Left kidney (tissue), 2 donors: ENCODE results near the gene BORCS6. TPM values are rescaled to one million over a fixed set of nuclear protein-coding genes. Genes with fewer than 3 reads are reported as not detected.

Experiments
- DNase-seq: peaks from one replicate; pipeline ENCODE4 v3.0.0-alpha.2; 2013
- polyA plus RNA-seq: library from polyadenylated mRNA; unstranded; fragments of 120-200 nt; gene quantifications from one replicate; pipeline ENCODE4 v1.2.1, GENCODE V29; 2013; ENCODE audit not compliant: insufficient read length

Gene BORCS6
- polyA plus RNA-seq, 1 donor, result 2.8 TPM

DNA sequence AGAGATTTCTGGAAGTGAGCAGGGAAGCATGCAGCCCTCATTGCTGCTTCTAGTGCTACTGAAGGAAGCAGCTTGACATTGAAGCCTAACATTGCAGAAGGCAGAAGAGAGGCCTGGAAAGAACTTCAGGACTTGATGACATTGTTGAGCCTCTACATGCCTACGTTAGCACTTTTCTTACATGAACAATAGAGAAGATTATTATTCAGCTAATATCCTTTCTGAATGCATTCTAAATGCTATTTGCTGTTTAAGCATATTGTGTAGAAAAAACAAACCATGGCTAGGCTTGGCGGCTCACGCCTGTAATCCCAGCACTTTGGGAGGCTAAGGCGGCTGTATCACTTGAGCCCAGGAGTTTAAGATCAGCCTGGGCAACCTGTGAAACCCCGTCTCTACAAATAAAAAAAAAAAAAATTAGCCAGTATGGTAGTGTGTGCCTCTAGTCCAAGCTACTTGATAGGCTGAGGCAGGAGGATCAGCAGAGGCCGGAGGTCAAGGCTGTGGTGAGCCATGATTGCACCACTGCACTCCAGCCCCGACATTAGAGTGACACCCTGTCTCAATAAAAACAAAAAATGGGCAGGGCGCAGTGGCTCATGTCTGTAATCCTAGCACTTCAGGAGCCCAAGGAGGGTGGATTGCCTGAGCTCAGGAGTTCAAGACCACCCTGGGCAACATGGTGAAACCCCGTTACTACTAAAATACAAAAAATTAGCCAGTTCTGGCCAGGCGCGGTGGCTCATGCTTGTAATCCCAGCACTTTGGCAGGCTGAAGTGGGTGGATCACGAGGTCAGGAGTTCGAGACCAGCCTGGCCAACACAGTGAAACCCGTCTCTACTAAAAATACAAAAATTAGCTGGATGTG lies 22.6 kb upstream of the BORCS6 start:
- no peak for DNase-seq

DNA sequence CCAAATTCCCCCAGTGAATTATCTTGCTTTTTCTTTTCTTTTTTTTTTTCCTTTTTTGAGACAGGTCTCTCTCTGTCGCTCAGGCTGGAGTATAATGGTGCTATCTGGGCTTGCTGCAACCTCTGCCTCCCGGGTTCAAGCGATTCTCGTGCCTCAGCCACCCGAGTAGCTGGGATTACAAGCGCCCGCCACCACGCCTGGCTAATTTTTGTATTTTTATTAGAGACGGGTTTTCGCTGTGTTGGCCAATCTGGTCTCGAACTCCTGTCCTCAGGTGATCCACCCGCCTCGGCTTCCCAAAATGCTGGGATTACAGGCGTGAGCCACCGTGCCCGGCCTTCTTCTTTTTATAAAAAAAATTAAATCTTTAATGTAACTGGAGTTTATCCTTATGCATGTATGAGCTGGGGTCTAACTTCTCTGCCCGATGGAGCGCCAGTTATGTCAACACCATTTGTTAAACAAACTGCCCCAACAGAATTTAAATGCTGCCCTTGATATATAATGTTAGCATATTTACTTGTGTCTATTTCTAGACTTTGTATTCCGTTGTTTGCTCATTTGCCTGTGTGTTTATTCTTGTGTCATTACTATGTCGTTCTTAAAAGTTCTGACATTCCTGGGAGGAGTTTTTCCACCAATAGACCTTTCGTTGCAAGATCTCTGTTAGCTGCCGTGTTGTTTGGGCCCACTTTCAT lies 20.9 kb upstream of the BORCS6 start:
- no peak for DNase-seq

DNA sequence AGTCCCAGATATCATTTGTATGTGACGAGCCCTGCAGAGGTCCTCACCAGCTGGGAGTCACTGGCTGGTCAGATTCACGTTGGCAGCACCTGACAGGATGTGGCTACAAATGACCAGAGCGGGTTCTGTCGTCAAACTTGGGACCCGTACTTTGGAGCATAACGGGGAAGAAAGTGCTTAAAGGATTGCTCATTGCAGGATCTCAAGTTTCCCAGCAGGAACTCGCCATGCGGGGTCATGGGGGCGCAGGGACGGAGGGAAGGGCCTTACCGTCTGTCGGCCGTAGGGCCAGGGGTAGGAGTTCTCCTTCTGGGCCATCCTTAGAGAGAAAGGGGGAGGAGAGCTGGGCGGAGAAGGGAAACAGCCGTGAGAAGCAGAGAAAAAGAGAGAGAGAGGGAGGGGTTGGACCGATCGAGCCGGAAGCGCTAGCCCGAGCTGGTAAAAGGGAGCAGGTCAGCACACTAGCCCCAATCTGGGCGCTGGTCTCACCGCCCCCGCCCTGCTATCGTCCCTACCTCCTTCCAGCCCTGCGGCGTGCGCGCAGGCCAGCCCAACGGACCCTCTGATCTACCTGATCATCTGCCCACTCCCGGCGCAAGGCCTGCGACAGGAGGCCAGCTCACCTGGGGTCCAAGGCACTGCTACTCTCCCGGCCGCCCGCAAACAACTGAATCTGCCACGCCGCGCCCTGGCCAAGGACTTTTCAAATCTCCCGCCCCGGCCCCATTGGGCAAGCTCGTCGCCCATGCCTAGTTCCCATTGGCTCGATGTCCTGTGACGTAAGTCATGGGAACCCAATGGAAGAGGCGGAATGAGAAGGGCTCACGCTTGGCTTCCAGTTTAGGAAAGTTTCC lies 20.2 kb upstream of the BORCS6 start, which contains the start of gene AURKB:
AURKB (minus strand) TSS at position 669 of the 854 bp plus-strand sequence; CDS start at position 318, 351 bp downstream.
- DNase-seq, result peak; percentile 98

DNA sequence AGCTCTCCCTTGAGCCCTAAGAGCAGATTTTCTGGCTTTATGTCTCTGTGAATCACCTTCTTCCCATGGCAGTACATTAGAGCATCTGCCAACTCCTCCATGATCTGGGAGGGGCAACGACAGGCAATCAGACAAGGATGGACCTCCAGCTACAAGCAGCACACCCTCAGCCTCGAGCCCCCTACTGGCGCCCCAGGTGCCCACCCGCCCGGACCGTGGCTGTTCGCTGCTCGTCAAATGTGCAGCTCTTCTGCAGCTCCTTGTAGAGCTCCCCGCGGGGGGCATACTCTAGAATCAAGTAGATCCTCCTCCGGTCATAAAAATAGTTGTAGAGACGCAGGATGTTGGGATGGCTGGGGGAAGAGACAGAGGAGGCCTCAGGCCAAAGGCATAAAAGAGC lies 16.6 kb upstream of the BORCS6 start:
- no peak for DNase-seq

DNA sequence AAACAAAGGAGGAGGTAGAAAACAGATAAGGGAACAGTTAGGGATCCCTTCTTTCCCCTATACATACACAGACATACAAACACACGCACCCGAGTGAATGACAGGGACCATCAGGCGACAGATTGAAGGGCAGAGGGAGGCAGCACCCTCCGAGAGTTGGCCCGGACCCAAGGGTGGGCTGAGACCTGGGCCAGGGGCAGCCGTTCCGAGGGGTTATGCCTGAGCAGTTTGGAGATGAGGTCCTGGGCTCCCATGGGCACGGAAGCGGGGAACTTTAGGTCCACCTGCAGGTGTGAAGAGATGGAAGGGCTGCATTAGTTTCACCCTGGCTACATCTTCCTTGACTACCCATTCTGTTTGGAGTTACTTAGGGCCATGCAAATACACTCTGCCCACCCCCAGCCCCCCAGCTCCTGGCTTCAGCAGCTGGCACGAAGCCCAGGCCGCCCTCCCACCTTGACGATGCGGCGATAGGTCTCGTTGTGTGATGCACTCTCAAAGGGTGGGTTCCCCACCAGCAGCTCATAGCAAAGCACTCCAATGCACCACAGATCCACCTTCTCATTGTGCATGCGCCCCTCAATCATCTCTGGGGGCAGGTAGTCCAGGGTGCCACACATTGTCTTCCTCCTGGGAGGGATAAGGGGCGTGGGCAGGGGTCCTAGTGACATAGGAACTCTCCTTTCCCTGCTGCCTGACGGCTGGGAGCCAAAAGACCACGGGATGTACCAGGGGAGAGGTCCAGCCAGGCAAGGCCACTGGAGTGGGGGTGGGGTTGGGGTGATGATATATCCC lies 15.0 kb upstream of the BORCS6 start:
- DNase-seq, result no peak

DNA sequence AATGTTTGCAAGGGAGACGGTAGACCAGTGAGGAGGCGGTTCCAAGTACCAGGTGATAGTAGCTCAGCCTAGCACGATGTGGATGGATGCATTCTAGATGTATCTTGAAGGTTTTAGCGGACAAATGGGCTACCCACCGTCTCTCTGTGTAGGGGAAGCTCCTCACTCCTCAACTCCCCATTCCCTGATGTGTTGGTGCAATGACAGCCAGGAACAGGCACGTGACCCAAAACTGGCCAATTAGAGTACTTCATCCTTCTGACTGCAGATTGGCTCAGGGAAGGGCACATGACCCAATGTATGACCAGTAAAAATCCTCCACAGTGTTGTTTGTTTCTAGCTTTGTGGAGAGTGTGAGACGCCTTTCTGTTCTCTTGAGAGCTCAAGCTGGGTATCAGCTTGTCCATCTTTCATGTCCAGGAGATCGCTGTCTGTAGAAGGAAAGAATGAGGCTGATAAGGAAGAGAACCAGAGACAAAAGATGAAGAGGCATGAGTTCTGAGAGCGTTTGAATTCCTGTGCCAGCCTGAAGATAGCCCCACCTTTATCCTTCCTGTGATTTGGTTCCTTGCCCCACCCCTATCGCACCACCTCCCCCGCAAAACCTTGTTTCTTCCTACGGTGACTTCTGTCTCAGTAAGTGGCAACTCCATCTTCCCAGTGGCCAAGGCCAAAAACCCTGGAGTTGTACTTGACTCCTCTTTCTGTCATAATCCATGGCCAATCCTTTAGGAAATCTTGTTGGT lies 2.3 kb upstream of the BORCS6 start:
- DNase-seq, result peak; percentile 88

DNA sequence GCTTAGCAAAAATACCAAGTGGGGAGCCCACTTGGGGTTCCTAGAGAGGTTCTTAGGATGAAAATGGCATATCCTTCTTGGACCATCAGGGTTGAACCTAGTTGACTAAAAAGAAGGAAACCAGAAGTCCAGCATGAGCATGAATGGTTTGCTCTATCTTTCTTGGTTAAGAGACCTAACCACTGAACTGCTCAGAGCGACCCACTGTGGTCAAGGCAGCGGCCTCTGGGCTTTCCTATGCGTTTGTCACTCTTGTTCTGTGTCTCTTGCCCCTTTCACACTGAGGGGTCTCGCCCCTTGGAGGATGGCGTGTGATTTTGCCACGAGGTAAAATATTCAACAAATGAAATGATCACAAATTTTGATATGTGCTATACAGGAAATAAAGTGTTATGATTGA lies 526 bp upstream of the BORCS6 start:
- DNase-seq, result no peak

DNA sequence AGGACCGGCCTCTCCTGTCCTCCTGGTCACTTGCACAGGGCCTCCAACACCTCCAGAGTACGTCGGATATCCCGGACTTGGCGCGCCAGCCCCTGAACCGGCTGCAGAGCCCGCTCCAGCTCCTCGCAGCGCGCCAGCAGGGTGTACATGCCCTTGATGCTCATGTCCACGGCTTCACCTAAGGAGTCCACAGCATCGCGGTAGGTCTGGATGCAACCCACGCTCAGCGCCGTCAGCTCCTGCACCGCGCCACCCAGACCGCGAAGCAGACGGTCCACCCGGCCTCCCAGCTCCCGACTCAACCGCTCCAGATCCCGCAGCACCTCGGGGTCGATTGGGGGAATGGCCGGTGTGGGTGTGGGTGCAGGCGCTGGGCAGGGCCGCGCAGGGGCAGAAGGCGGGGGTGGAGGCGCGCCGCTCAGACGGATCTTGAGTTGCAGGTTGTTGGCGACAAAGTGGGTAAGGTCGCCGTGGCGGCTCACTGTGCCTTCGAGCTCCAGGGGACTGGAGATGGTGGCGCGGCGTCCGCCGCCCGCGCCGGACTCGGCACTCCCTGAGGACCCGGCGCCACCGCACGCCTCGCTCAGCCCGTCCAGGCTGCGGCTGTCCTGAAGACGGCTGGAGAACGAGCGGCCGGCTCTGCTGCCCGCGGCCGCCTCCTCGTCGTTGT lies 804 bp downstream of the BORCS6 start:
- DNase-seq, result no peak

DNA sequence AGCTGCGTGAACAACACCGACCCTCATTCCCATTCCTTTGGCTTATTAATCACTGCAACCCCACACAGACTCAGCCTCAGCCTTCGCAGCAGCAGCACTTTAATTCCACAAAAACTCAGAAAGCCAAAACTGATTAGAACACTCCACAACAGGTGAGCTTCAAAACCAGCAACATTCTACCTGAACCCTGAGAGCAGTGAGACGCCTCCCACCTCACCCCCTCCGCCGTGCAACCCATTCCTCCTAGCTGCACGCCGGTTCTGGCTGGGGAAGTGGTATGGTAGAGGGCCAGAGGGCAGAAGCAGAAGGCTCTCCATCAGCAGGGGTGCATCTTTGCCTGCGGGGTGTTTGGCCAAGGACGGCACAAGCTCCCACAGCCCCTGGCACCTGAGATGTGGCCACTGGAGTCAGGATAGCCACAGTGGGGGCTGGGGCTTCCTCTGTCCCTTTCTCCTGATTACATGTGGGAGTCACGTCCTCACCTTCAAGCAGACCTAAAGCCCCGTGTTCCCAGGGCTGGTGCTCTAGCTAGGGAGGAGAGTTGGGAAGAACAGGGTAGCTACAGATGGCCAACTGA lies 1.6 kb downstream of the BORCS6 start:
- DNase-seq, result no peak

DNA sequence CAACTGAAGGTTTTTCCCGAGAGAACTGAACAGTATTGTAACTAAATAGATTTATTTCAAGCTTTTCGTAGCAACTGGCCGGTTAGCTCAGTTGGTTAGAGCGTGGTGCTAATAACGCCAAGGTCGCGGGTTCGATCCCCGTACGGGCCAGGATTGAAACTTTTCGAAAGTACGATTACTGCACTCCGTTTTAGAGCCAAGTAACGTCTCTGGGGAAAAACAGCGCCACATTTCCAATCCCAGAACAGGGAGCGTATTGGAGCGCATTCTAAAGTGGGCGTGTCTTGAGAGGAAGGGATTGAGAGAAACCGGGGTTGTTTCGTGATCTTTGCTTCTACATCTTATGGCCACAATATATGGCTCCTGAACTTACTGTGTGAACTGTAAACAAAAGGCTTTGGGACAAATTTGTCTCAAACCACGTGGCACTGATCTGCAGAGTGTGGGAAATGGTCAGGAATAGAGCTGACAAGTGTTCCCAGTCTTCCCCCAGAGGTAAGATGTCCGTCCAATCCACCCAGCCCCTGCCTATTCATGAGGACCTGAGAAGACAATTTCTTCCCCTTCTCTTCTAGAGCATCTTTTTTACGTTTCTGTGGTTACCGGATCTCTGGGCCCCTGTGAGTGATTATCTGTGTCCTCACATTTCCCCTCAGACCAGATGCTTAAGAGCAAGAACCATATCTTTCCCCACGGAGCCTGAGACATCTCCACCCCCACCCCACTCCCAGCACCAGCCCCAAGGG lies 2.3 kb downstream of the BORCS6 start:
- peak; percentile 96 for DNase-seq

DNA sequence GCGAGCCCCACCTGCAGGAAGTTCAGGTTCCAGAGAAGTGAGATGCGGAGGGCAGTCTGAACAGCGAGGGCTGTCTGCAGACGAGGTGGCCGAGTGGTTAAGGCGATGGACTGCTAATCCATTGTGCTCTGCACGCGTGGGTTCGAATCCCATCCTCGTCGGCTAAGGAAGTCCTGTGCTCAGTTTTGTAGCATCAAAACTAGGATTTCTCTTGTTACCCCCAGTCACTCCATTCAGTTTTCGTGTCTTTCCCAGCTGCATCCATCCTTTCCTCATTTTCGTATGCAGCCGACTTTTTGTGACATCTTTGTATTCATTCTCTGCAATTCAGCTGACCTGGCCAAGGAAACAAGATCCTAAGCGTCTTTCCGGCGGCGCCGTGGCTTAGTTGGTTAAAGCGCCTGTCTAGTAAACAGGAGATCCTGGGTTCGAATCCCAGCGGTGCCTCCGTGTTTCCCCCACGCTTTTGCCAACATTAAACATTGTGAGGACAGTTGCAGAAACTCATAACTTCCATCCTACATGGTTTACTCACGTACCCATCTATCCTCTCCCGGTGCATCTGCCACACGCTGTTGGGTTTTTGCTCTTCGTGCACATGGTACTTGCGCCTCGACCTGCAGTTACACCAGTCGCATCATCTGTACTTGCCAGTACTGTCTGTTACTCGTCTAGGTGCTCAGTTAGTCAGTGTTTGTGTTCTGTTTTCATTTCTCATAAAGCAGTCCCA lies 3.0 kb downstream of the BORCS6 start:
- DNase-seq, result peak; percentile 94

DNA sequence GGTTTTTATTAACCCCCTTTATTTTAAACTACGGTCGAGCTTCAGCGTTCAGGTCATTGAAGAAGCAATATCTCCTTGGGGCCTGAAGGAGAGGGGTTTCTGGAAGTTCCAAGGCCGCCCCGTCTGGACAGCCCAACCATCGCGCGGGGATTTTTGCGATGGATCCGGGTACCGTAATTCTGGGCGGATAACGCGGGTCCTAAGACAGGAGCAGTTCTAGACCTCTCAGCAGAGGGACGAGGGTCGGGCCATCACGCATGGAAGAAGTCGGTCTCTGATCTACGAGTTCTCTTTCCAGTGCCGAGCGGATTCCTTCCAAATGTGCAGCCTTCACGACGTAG lies 3.6 kb downstream of the BORCS6 start:
- no peak for DNase-seq

DNA sequence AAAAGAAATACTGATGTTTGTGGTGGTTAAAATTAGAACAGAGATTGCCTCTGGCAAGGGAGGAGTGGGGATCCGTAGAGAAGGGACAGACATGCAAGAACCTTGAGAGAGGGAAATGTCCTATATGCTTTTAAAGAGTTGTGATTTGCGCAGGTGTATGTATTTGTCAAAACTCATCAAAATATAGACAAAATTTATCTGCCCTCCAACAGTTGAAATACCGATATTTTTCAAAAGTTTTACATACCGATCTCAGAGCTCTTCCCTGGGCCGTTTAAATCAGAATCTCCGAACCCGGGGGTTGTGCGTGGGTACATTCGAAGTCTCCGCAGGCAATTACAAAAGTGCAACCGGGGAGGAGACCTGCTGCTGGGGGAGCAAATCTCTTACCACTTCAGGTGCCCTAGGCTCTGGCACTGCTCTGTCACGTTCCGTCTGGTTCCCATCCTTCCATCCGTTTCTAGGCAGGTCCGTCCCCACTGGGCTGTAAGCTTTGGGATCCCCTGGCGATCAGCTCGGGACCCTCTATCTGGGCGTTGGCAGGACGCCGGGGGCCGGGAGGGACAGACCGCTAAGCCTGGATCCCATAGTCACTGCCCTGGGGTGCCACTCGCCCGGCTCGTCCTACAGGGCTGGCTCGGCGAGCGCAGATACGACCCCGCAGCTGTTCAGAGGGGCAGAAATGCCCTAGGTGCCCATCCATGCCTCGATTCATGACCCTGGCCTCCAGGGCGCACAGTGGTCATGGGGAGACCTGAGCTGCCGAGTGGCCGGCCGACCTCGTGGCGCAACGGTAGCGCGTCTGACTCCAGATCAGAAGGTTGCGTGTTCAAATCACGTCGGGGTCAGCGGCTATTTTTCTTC lies 4.2 kb downstream of the BORCS6 start:
- DNase-seq, result peak; percentile 82

DNA sequence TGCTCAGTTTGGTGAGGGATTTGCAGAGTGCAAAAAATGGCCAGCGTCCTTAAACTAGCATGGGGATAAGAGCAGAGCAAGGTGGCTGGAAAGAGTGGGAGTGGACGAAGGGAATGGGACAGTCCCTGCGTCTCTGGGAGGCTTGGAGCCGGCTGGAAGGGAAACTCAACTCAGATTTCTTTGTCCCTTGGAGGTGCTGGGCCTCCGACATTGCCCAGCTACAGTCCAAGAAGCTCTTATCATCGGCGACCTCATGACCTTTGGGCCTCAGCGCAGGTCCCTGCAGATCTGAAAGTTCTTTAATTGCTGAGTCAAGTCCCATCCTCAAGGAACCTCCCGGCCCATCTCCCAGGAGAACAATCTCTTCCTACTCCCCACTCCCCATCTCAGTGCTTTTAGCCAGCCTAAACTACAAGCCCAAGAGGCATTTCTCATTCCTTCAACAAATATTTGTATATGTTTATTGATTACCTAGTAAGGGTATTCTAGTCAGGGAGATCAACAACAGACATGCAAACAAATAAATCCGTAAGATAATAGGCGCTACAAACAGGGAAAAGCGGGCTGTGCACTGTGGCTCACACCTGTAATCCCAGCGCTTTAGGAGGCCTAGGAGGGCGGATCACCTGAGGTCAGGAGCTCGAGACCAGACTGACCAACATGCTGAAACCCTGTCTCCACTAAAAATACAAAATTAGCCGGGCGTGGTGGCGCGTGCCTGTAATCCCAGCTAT lies 12.8 kb downstream of the BORCS6 start:
- no peak for DNase-seq

DNA sequence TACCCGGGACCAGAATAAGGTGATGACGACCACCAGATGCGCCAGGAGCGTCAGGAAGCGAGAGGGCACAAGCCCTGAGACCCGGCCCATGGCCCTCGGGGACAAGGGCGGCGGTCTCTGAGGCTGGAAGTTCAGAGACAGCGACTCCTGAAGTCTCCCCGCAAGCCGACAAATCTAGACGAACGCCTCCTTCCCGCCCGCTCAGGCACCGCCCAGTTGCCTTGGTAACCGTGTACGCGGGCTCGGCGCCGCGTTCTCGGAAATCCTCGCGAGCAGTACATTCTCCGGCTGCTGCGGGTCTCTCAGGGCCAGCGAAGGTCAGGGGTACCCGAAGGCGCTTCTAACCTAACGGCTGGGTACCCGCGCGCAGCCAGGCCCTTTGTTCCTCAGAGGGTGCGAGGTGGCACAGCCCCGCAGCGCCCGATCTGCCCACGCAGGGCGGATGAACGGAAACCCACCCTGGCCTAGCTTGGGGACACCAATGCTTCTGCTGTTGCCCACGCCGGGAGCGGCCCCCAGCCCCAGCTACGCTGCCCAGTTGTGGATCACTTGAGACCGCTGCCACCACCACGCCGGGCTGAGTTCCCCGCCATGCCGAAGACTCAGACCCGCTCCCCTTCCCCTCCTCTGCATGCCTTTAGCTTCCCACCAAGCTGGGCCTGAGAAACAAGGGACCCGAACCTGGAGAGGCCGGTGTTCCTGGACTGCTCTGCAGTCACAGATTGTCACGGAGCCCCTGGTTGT lies 13.6 kb downstream of the BORCS6 start, which contains the start of gene TMEM107:
TMEM107 (minus strand) TSS at position 184 of the 744 bp plus-strand sequence; CDS start at position 90, 94 bp downstream.
- peak; percentile 88 for DNase-seq

DNA sequence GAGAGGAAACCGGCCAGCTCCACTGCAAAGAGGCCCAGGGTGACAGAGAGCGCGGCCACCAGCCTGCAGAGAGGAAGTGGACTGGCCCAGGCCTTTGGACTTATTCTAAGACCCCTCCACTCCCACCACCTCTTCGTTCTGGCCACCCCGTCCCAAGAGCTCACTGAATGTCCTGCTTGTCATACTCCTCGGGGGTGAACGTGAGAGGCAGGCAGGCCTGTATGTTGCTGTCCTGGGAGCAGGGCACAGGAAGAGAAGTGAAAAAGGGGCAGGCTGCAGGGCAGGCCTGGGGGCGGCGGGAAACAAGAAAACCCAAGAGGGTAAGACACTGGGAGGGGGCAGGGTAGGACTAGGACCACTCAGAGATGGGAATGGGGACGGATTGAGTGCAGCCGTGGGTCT lies 14.2 kb downstream of the BORCS6 start:
- DNase-seq, result no peak
